Raji (cell line): Measurements from ENCODE around the gene HAL.
A peak's percentile ranks its signal among the peaks of the same experiment; 100 is the strongest.

ENCODE experiments used
- POLR2A ChIP-seq: IDR thresholded peaks from 2 replicates; pipeline ENCODE4 v1.6.1; 2011; ENCODE audit warnings: low read depth, low read length, control low read depth; ENCODE audit not compliant: insufficient read depth

Gene HAL

GRCh38 chr12:95967301-95967700 lies 28.8 kb downstream of the HAL start:
- no peak for TF ChIP-seq POLR2A

DNA sequence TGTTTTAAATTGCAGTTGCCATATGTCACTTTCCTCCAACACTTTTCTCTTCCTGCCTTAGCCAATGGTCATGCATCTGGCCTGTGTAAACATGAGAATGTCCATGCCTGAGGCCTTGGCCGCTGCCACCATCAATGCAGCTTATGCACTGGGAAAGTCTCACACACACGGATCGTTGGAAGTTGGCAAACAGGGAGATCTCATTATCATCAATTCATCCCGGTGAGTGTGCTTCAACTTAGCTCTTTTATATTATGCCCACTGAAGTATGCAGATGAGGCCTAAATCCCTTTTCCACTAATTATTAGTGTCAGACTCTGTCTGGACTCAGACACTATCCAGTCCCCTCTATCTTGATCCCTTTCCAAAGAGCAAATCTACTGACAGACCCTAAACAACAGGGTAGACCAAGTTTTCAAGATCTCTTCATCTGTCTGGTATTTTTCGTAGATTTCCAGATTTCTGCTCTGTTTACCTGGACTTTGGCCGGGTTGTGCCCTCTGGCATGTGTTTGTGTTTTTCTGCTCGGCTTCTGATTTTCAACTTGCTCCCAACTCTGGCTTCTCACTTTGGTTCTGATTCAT lies 29.8 kb downstream of the HAL start:
- TF ChIP-seq POLR2A: no peak

DNA sequence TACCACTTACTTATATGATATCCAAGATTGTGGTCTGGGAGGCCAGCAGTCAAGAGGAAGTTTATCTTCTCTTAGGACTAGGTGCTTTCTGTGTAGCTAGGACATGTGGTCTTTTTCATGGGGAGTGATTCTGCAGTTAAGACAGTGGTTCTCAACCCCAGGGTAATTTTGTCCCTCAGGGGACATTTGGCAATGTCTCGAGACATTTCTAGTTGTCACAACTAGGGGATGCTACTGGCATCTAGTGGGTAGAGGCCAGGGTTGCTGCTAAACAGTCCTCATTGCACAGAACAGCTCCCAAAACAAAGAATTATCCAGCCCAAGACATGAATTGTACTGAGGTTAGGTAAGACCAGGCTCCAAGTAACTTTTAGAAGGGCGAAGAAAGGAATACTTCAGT lies 33.0 kb downstream of the HAL start:
- no peak for TF ChIP-seq POLR2A

- no peak for TF ChIP-seq POLR2A
Observed at GRCh38 chr12:95962222-95962621, 33.9 kb downstream of the HAL start.

GRCh38 chr12:95960241-95960640 lies 35.9 kb downstream of the HAL start:
- TF ChIP-seq POLR2A: no peak

DNA sequence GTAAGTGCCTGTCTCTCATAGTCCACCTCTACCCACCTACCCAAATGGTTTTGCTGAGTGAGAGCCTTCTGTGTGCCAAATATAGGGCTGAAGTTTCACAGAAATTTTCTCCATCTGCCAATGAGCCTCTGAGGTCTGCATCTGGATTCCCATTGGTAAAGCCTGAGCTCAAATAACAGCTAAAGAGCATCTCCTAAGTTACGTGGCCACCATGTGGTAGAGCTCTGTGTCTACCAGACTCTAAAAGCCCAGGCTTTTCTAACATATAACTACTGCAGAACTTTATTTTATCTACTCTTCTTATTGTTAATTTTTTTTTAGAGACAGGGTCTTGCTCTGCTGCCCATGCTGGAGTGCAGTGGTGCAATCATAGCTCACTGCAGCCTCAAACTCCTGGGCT lies 37.0 kb downstream of the HAL start:
- no peak for TF ChIP-seq POLR2A

DNA sequence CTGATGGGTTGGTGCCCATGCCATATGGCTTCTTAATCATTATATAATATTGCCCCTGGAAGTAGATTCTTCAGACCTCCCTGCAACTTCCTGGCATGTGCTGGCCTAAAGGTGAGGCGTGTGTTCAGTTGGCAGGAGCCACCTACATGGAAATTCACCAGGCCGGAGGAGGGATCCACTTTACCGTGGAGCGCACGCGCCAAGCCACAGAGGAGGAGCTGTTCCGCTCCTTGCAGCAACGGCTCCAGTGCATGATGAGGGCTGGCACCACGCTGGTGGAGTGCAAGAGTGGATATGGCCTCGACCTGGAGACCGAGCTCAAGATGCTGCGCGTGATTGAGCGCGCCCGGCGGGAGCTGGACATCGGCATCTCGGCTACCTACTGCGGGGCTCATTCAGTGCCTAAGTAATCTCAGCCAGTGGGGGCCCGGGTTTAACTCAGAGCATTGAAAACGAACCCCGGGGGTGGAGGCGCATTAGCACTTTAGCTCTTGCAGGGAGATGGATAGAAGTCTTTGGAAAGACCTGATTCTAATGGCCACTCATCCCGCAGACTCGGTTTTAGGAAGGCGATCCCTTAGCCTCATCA lies 39.5 kb downstream of the HAL start:
- no peak for TF ChIP-seq POLR2A

DNA sequence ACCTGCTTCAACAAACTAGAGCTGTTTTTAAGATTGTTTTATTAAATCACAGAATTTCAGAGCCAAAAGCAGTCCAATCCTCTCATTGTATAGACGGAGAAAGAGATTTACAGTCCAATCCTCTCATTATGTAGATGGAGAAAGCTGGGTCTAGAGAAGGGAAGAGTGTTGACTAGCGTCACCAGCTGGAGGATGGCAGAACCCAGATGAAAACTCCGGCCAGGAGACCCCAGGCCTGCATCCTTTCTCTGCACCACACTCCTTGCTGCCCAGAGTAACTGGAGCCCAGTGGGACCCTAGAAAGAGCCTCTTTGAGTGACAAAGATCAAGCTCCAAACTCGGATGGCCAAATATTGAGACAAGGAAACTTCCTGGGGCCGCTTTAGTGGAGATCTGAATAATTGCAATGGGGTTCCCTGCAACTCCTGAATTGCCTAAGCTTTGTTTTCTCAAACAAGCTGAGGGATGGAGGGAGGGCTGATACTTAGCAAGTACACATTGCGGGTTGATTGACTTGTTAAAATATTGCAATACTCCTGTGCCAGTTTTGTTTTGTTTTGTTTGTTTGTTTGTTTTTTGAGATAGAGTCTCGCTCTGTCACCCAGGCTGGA lies 40.5 kb downstream of the HAL start:
- no peak for TF ChIP-seq POLR2A

DNA sequence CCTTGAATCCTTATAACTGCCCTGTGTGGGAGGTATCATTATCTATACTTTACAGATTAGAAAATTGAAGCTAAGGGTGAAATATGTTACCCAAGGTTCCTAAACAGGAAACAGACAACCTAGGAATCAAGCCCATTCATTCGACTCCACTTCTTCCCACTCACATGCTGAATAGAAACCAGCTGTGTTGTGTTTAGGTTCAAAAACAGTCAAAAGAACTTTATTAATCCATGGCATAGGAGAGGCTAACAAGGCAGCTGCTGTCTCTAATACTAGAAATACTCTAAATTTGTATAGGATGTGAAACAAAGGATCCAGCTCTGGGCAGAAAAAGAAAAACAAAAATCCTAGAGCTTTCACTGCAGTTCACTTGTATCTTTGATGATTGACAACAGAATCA lies 43.1 kb downstream of the HAL start:
- no peak for TF ChIP-seq POLR2A

DNA sequence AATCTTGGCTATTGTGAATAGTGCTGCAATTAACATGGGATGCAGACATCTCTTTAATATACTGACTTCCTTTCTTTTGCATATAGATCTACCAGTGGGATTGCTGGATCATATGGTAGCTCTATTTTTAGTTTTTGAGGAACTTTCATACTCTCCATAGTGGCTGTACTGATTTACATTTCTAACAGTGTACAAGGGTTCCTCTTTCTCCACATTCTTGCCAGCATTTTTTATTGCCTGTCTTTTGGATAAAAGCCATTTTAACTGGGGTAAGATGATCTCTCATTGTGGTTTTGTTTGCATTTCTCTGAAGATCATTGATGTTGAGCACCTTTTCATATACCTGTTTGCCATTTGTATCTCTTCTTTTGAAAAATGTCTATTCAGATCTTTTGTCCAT lies 44.6 kb downstream of the HAL start:
- TF ChIP-seq POLR2A: no peak

DNA sequence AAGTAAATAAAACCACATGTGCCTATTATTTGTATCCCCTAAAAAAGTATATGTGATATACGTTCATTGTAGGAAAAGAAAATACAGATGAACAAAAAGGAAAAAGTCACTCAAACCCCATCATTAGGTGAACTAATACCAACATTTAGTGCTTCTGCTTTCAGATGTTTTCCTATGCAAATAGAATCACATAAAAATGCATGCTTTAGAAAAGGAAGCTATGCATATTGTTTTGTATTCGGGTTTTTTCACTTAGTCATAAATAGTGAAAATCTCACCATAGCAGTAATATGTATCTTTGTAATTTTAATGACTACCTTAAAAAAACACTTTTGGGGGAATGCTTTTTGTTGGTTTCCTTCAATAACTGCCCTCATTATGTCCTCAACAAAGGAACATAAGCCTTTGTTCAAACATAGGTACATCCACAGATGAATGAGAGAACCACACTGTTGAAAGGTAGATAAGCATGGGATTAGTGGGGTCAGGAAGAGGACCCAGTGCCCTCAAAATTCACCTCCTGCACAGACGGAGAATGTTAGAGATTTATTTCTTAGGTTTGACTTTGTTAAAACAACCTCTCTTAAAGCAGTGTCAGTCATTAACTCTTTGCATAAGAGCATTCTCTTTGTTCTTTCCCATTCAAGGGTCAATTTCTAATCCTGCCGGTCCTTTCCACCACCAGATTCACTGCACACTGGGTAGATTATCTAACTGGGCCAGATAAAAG lies 46.5 kb downstream of the HAL start:
- no peak for TF ChIP-seq POLR2A

DNA sequence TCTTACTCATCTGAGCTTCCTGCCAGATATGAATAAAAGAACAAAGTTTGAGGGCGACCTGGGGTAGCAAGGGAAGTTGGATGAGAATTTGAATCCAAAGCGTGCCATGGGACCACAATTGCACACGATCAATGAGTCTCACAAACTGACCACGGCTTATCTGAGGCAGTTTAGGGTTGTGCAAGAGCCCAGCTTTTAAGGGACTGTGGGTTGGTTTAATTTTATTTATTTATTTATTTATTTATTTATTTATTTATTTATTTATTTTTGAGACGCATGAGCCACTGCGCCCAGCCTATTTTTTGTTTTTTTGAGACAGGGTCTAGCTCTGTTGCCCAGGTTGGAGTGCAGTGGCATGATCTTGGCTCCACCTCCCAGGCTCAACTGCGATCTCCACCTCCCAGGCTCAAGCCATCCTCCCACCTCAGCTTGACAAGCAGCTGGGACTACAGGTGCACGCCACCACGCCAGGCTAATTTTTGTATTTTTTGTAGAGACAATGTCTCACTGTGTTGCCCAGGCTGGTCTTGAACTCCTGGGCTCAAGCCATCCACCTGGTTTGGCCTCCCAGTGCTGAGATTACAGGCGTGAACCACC lies 51.9 kb downstream of the HAL start:
- TF ChIP-seq POLR2A: no peak

GRCh38 chr12:95943330-95943842 lies 52.8 kb downstream of the HAL start, which contains the start of gene AMDHD1:
Gene AMDHD1, plus strand, starts transcription at chr12:95943331. Its CDS starts 68 bp downstream, at chr12:95943399.
- TF ChIP-seq POLR2A: no peak

DNA sequence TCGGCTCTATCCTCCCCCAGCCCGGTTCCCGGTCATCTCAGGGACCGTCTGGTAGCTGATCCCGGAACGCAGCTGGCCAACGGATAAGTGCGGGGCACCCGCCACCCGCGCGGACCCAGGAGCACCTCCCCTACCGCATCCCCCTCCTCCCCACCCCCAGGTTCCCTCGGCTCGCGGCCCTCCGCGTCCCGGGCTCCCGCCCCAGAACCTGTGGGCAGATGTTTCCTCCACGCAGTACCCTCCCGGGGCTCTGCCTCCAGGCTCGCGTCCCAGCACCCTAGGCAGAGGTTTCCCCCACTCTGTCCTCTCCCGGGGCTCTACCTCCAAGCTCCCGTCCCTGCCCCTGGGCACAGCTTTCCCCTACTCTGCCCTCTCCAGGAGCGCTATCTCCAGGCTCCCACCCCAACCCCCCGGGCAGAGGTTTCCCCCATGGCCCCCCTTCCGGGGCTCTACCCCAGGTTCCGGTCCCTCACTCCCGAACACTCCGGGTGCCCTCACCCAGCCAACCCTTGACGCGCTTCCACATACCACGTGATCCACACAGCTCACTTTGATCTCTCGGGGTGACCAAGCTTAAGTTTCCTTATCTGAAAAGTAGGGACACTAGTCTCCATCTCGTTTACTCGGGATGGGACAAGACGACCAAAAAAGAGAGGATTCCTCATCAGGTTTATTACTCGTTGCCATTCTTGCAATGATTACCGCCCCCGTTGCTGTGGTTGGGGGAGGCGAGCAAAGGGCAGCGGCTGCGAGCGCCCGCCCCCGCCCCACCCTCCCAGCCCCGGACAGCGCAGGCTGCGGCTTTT lies 53.4 kb downstream of the HAL start, which contains the start of gene CCDC38:
Gene CCDC38, minus strand, starts transcription at position 91 of the 806 bp plus-strand sequence. CDS start 6,105 bp downstream, outside the sequence.
- TF ChIP-seq POLR2A: peak; percentile 73
